ENCODE measurements around the gene NF1. TPM values are rescaled to one million over a fixed set of nuclear protein-coding genes. Genes with fewer than 3 reads are reported as not detected.
A peak's percentile ranks its signal among the peaks of the same experiment; 100 is the strongest.
"Not testable (repeated sequence)": the region's sequence is repeated elsewhere in the genome, so short reads cannot be mapped to it uniquely, and the experiment has no call there.

Gene NF1
- polyA plus RNA-seq, 1 donor from 2014 or later: 10.0 TPM

GRCh38 chr17:31345191-31345747 is 250.5 kb downstream of the NF1 start:
- not testable (repeated sequence) for H3K4me1 Mint-ChIP-seq, H3K27me3 Mint-ChIP-seq, H3K27ac Mint-ChIP-seq, H3K4me3 Mint-ChIP-seq, H3K9me3 Mint-ChIP-seq
- H3K36me3 Mint-ChIP-seq: peaks cover 13% of the 10 kb centered on the region

- H3K9me3 Mint-ChIP-seq: no peaks in the 10 kb centered on the region
- no peak overlapping the region for H3K4me3 Mint-ChIP-seq
- H3K27me3 Mint-ChIP-seq: no peaks in the 10 kb centered on the region
- H3K4me1 Mint-ChIP-seq: no peaks in the 10 kb centered on the region
- no peak overlapping the region for H3K27ac Mint-ChIP-seq
- peaks cover 10% of the 10 kb centered on the region for H3K36me3 Mint-ChIP-seq
Observed at GRCh38 chr17:31349454-31349853, 254.7 kb downstream of the NF1 start.

- H3K36me3 Mint-ChIP-seq: peaks cover 10% of the 10 kb centered on the region
- H3K9me3 Mint-ChIP-seq: no peaks in the 10 kb centered on the region
- no peaks in the 10 kb centered on the region for H3K4me1 Mint-ChIP-seq
- no peak overlapping the region for H3K4me3 Mint-ChIP-seq
- no peaks in the 10 kb centered on the region for H3K27me3 Mint-ChIP-seq
- H3K27ac Mint-ChIP-seq: no peak overlapping the region
Observed at GRCh38 chr17:31355935-31356334, 261.2 kb downstream of the NF1 start.

GRCh38 chr17:31357091-31357490 is 262.3 kb downstream of the NF1 start:
- Mint-ChIP-seq H3K4me3 (no peak overlapping the region), H3K9me3 (no peaks in the 10 kb centered on the region), H3K27me3 (no peaks in the 10 kb centered on the region), H3K36me3 (peaks cover 13% of the 10 kb centered on the region), H3K27ac (no peak overlapping the region), H3K4me1 (no peaks in the 10 kb centered on the region)

- Mint-ChIP-seq H3K27ac (no peak overlapping the region), H3K36me3 (peaks cover 14% of the 10 kb centered on the region), H3K9me3 (no peaks in the 10 kb centered on the region), H3K4me1 (no peaks in the 10 kb centered on the region), H3K4me3 (no peak overlapping the region), H3K27me3 (no peaks in the 10 kb centered on the region)
Observed at GRCh38 chr17:31357839-31358394, 263.1 kb downstream of the NF1 start.

GRCh38 chr17:31364012-31364411 is 269.2 kb downstream of the NF1 start:
- H3K27me3 Mint-ChIP-seq: no peaks in the 10 kb centered on the region
- H3K4me1 Mint-ChIP-seq: peaks cover 0 to 6% (median 0%) of the 10 kb centered on the region in 3 donors
- H3K36me3 Mint-ChIP-seq: peaks cover 16% of the 10 kb centered on the region
- no peak overlapping the region for H3K27ac Mint-ChIP-seq
- no peaks in the 10 kb centered on the region for H3K9me3 Mint-ChIP-seq
- H3K4me3 Mint-ChIP-seq: no peak overlapping the region

GRCh38 chr17:31366088-31366487 is 271.3 kb downstream of the NF1 start:
- Mint-ChIP-seq H3K4me3 (no peak overlapping the region), H3K36me3 (peaks cover 13% of the 10 kb centered on the region), H3K9me3 (no peaks in the 10 kb centered on the region), H3K27ac (no peak overlapping the region), H3K4me1 (peaks cover 10 to 17% (median 12%) of the 10 kb centered on the region in 3 donors), H3K27me3 (no peaks in the 10 kb centered on the region)

GRCh38 chr17:31369266-31369665 is 274.5 kb downstream of the NF1 start:
- H3K4me3 Mint-ChIP-seq: peak overlapping the region in 1 of 4 donors; percentile 46
- H3K36me3 Mint-ChIP-seq: peaks cover 9% of the 10 kb centered on the region
- H3K4me1 Mint-ChIP-seq: peaks cover 24 to 28% (median 26%) of the 10 kb centered on the region in 3 donors
- peak overlapping the region in 1 of 3 donors; percentile 11 for H3K27ac Mint-ChIP-seq
- H3K9me3 Mint-ChIP-seq: no peaks in the 10 kb centered on the region
- no peaks in the 10 kb centered on the region for H3K27me3 Mint-ChIP-seq

- Mint-ChIP-seq H3K36me3 (peaks cover 8% of the 10 kb centered on the region), H3K27ac (peak overlapping the region in 1 of 3 donors; percentile 76), H3K27me3 (no peaks in the 10 kb centered on the region), H3K9me3 (no peaks in the 10 kb centered on the region), H3K4me3 (peak overlapping the region in 2 of 4 donors; percentile 4 to 23), H3K4me1 (peaks cover 24 to 29% (median 26%) of the 10 kb centered on the region in 3 donors)
Observed at GRCh38 chr17:31371511-31372097, 276.8 kb downstream of the NF1 start.

GRCh38 chr17:31373150-31374093 is 278.6 kb downstream of the NF1 start:
- Mint-ChIP-seq H3K9me3 (no peaks in the 10 kb centered on the region), H3K27me3 (no peaks in the 10 kb centered on the region), H3K4me3 (no peak overlapping the region), H3K27ac (peak overlapping the region in 1 of 3 donors; percentile 46), H3K4me1 (peaks cover 24 to 29% (median 26%) of the 10 kb centered on the region in 3 donors), H3K36me3 (peaks cover 8% of the 10 kb centered on the region)

- H3K9me3 Mint-ChIP-seq: no peaks in the 10 kb centered on the region
- H3K27me3 Mint-ChIP-seq: no peaks in the 10 kb centered on the region
- H3K4me1 Mint-ChIP-seq: peaks cover 20 to 29% (median 24%) of the 10 kb centered on the region in 3 donors
- H3K27ac Mint-ChIP-seq: no peak overlapping the region
- H3K4me3 Mint-ChIP-seq: peak overlapping the region in 1 of 4 donors; percentile 22
- H3K36me3 Mint-ChIP-seq: peaks cover 8% of the 10 kb centered on the region
Observed at GRCh38 chr17:31374094-31374447, 279.3 kb downstream of the NF1 start.

GRCh38 chr17:31374503-31374902 is 279.7 kb downstream of the NF1 start:
- H3K27ac Mint-ChIP-seq: no peak overlapping the region
- peaks cover 8% of the 10 kb centered on the region for H3K36me3 Mint-ChIP-seq
- no peak overlapping the region for H3K4me3 Mint-ChIP-seq
- no peaks in the 10 kb centered on the region for H3K9me3 Mint-ChIP-seq
- no peaks in the 10 kb centered on the region for H3K27me3 Mint-ChIP-seq
- peaks cover 17 to 27% (median 22%) of the 10 kb centered on the region in 3 donors for H3K4me1 Mint-ChIP-seq

- H3K36me3 Mint-ChIP-seq: peaks cover 9% of the 10 kb centered on the region
- no peaks in the 10 kb centered on the region for H3K27me3 Mint-ChIP-seq
- no peak overlapping the region for H3K27ac Mint-ChIP-seq
- H3K4me1 Mint-ChIP-seq: peaks cover 0 to 3% (median 2%) of the 10 kb centered on the region in 3 donors
- H3K9me3 Mint-ChIP-seq: no peaks in the 10 kb centered on the region
- H3K4me3 Mint-ChIP-seq: no peak overlapping the region
Observed at GRCh38 chr17:31378638-31379037, 283.9 kb downstream of the NF1 start.

GRCh38 chr17:31379597-31380205 is 284.9 kb downstream of the NF1 start:
- peaks cover 3% of the 10 kb centered on the region for H3K36me3 Mint-ChIP-seq
- no peak overlapping the region for H3K27ac Mint-ChIP-seq
- no peaks in the 10 kb centered on the region for H3K4me1 Mint-ChIP-seq
- no peaks in the 10 kb centered on the region for H3K27me3 Mint-ChIP-seq
- no peaks in the 10 kb centered on the region for H3K9me3 Mint-ChIP-seq
- H3K4me3 Mint-ChIP-seq: no peak overlapping the region

- Mint-ChIP-seq H3K27ac (no peak overlapping the region), H3K4me1 (no peaks in the 10 kb centered on the region)
Observed at GRCh38 chr17:31381165-31381668, 286.4 kb downstream of the NF1 start.

More at GRCh38 chr17:31381165-31381668, 286.4 kb downstream of the NF1 start:
- peaks cover 3% of the 10 kb centered on the region for H3K36me3 Mint-ChIP-seq
- no peaks in the 10 kb centered on the region for H3K27me3 Mint-ChIP-seq
- H3K9me3 Mint-ChIP-seq: no peaks in the 10 kb centered on the region
- H3K4me3 Mint-ChIP-seq: no peak overlapping the region

All from IgD-negative memory B cell (primary cell).